HG03457 (cell line): ENCODE data around the gene GTF2IRD2.
"Not testable (repeated sequence)": the region's sequence is repeated elsewhere in the genome, so short reads cannot be mapped to it uniquely, and the experiment has no call there.

Experiments
- ATAC-seq: cut with Tn5 transposase; IDR thresholded peaks from one replicate; pipeline ENCODE4 v1.9.1; 2021; ENCODE audit warnings: moderate number of reproducible peaks; ENCODE audit not compliant: unreplicated experiment

GTF2IRD2 gene

DNA sequence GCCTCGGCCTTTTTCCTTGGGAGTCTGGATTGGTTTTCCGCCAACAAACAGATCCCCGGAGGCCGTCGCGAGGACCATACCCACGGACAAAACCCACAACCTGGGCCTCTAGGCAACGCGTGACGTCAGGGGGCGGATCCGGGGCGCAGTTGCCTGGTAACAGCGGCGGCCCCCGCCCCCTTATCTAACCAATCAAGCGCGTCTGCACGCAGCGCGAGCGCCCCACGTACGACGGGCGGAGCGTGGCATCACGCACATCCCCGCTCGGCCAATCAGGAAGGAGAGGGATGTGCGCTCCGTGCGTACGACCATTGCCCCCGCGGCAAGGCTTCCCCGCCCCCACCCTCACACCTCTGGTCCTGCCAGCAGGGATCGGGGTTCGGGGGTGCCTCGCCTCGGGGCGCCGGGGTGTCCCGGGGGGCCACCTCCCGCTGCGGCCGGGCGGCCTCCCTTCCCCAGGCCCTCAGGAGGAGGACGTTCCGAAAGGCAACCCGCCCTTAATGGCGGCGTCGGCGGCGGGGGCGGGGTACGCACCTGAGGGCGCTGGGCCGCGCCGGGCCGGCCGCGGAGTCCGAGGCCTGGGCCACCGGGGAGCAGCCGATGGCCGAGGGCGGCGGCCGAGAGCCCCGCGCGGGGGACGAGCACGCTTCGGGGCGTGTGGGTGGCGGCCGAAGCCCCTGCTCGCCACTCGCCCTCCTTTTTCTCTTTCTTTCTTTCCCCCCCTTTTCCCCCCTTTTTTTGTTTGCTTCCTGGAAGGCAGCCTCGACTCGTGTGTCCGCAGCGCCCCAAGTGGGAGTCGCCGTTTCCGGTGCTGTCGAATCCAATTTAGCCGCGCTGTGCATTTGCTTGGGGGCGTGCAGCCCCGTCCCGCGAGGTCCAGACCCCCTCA is at the start of gene GTF2IRD2:
TSS of gene GTF2IRD2 (minus strand) at position 773 of the 889 bp plus-strand sequence. CDS start 15,227 bp downstream, outside the sequence.
- peak; percentile 70 for ATAC-seq

DNA sequence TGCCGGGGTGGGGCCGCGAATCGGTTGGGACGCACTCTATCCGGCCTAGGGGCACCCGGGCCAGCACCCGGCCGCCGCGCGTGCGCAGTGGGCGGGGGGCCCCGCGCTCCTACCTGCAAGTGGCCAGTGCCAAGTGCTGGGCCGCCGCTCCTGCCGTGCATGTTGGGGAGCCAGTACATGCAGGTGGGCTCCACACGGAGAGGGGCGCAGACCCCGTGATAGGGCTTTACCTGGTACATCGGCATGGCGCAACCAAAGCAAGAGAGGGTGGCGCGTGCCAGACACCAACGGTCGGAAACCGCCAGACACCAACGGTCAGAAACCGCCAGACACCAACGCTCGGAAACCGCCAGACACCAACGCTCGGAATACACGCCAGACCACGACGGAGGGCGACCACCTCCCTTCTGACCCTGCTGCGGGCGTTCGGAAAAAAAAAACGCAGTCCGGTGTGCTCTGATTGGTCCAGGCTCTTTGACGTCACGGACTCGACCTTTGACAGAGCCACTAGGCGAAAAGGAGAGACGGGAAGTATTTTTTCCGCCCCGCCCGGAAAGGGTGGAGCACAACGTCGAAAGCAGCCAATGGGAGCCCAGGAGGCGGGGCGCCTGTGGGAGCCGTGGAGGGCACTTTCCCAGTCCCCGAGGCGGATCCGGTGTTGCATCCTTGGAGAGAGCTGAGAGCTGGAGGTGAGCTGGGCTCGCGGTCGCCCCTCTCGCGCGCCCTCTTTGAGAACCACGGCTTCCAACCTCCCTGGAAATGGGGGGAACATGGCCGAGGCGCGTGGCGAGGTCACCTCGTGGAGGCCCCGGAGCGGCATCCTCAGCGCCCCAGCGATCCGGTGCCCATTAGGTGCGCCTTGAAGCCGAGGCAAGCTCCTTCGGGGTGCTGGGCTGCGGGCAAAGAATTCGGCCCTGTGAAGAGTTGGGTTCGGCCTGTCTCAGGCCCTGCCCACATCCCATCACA is 39.0 kb upstream of the GTF2IRD2 start:
- not testable (repeated sequence) for ATAC-seq

GRCh38 chr7:74889518-74890129 is 38.2 kb upstream of the GTF2IRD2 start:
- ATAC-seq = not testable (repeated sequence)

DNA sequence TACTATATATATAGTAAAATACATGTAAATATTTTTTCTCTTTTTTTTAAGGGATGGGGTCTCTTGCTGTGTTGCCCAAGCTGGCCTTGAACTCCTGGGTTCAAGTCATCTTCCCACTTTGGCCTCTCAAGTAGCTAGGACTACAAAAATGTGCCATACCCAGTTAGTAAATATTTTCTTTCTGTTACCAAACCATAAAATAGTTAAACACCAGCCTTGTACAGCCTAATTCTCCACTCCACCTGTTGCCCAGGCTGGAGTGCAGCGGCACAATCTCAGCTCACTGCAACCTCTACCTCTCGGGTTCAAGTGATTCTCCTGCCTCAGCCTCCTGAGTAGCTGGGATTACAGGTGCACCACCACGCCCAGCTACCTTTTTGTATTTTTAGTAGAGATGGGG is 33.9 kb upstream of the GTF2IRD2 start:
- not testable (repeated sequence) for ATAC-seq

GRCh38 chr7:74882110-74882509 is 30.7 kb upstream of the GTF2IRD2 start:
- ATAC-seq = not testable (repeated sequence)

DNA sequence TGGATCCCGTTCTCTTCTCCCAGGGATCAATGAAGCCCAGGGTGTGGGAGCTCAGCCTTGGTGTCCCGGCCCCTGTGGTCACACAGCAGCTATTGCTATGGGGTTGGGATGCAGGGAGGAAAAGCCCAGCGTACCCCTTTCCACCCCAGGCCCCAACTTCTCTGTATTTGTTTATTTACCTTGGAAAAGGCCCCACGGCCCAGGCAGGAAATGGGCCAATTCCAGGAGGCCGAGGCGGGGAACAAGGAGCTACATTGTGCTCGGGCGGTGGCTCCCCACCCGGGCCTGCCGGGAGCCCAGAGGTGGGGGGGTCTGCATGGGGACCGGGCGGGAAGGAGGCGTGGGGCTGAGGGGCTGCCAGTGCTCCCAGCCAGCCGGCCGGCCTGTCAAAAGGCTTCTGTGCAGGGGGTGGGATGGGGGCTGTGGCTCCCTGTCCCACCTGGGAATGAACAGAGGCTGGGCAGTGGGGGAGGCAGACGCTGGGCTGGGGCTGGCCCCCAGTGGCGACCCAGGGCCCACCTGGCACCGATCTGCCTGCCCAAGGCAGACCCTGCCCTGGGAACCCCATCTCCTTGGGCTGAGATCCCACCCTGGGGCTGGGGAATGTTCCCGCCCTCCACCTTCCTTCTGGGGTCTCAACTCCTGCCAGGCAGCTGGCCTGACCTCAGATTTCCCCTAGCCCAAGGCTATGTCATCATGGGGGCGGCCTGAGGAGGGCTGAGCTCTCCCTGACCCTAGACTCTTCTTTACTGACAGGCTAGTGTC is 23.5 kb upstream of the GTF2IRD2 start:
- not testable (repeated sequence) for ATAC-seq

DNA sequence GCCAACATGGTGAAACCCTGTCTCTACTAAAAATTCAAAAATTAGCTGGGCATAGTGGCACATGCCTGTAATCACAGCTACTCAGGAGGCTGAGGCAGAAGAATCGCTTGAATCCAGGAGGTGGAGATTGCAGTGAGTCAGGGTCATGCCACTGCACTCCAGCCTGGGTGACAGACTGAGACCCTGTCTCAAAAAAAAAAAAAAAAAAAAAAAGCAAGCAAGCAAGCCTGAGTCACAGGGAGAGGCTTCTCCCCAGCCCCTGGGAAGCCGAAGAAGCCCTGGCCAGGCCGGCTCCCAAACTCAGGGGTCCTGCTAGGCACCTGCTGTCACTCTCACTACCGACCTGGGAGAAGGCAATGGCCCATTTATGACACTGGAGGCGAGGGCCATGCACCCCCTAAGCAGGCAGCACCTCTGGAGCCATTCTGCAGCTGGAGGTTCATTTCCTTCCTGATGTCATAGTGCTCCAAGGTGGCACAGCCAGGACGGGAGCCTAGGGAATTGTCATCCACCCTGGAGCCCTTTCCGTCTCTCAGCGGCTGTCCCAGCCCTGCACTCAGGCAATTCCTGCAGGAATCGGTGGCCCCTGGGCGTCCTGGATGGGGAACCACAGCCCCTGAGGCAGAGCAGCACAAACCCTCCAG is 22.8 kb upstream of the GTF2IRD2 start:
- ATAC-seq = not testable (repeated sequence)

DNA sequence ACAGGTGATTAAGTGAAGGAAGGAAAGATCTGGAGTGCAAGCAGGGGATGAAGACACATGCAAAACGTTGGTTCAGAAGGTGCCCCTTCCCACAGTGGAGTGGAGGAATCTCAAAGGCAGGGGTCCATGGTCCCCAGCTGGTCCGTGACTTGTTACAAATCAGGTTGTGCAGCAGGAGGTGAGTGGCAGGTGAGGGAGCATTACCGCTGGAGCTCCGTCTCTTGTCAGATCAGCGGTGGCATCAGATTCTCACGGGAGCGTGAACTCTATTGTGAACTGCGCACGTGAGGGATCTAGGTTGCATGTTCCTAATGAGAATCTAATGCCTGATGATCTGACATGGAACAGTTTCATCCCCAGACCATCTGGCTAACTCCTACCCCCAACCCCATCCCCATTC is 21.1 kb upstream of the GTF2IRD2 start:
- ATAC-seq = not testable (repeated sequence)

GRCh38 chr7:74865777-74866176 is 14.4 kb upstream of the GTF2IRD2 start:
- ATAC-seq = not testable (repeated sequence)

DNA sequence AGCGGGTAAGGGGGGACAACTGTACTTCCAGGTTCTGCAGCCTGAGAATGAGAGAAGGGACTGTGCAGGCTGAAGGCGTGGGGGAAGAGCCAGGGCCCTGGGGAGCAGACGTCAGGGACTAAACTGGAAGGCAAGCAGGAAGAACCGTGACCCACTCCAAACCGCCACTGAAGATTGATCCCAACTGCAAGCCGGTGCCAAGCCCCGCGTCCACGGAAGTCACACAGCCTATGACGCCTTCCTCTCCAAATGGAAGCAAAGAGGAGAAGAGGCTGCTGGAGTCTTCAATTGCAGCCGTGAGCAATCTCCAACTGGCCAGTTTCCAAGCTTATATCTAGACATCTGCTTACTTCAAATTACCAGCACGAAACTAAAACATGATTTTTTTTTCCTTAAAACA is 1.6 kb downstream of the GTF2IRD2 start:
- ATAC-seq = not testable (repeated sequence)

- ATAC-seq = not testable (repeated sequence)
These were observed 21.0 kb downstream of the GTF2IRD2 start for GRCh38 chr7:74830411-74830810.

DNA sequence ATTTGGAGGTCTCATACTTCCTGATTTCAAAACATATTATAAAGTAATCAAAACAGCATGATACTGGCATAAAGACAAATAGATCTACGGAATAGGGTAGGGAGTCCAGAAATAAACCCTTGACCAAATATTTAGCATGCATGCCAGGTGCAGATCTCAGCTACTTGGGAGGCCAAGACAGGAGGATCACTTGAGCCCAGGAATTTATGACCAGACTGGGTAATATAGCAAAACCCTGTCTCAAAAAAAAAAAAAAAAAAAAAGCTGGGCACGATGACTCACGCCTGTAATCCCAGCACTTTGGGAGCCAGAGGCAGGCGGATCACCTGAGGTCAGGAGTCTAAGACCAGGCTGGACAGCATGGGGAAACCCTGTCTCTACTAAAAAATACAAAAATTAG is 21.4 kb downstream of the GTF2IRD2 start:
- not testable (repeated sequence) for ATAC-seq

- not testable (repeated sequence) for ATAC-seq
These were observed 30.1 kb downstream of the GTF2IRD2 start for GRCh38 chr7:74821259-74821658.

- peak; percentile 61 for ATAC-seq
These were observed 31.1 kb downstream of the GTF2IRD2 start for GRCh38 chr7:74820146-74820805.

- not testable (repeated sequence) for ATAC-seq
These were observed 35.5 kb downstream of the GTF2IRD2 start for GRCh38 chr7:74815882-74816281.

DNA sequence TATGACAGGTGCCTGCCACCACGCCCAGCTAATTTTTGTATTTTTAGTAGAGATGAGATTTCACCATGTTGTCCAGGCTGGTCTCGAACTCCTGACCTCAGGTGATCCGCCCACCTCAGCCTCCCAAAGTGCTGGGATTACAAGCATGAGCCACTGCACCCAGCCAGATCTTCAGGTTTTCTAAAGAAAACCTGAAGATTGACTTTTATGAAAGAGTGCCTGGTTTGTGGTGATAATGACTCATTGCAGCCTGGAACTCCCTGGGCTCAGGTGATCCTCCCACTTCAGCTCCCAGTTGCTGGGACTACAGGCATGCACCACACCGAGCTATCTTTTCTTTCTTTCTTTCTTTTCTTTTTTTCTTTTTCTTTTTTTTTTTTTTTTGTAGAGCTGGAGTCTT is 52.8 kb downstream of the GTF2IRD2 start:
- not testable (repeated sequence) for ATAC-seq

- ATAC-seq = not testable (repeated sequence)
These were observed 53.4 kb downstream of the GTF2IRD2 start for GRCh38 chr7:74797848-74798622.

DNA sequence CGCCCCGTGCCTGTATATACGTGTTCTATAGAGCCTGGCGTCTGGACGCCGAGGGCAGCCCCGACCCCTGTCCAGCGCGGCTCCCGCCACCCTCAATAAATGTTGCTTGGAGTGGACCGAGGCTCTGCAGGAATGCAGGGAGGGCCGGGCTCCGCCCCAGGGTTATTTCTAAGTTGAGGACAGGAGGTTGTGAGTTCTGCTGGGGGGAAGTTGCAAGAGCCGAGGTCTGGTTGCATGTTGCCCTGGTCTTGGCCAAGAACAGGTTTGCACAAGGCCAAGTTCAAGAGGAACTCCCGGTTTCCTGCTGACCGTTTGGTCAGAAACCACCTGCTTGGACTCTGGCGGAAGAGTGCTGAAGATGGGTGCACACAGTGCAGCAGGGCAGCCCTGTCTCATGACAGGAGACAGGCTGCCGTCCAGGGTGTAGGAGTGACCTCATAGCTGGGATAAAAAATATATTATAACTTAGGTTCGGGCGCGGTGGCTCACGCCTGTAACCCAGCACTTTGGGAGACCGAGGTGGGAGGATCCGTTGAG is 62.1 kb downstream of the GTF2IRD2 start:
- not testable (repeated sequence) for ATAC-seq
